GM12891 (cell line): ENCODE measurements around the gene UGT1A8.

Source experiments
- PAX5 ChIP-seq: IDR thresholded peaks from 2 replicates; pipeline ENCODE4 v1.6.1; 2011; ENCODE audit warnings: low read length, moderate library complexity, mild to moderate bottlenecking; ENCODE audit not compliant: insufficient read depth, severe bottlenecking
- POLR2A ChIP-seq: IDR thresholded peaks from 2 replicates; pipeline ENCODE4 v1.6.1; 2011; ENCODE audit warnings: low read depth, low read length, control low read depth
- POLR2AphosphoS5 ChIP-seq: IDR thresholded peaks from 2 replicates; pipeline ENCODE4 v1.6.1; 2011; ENCODE audit warnings: low read depth, low read length, control low read depth
- TAF1 ChIP-seq: IDR thresholded peaks from 2 replicates; pipeline ENCODE4 v1.6.1; 2011; ENCODE audit warnings: low read depth, low read length, control low read depth

- TF ChIP-seq POLR2A (no peak), POLR2AphosphoS5 (no peak), TAF1 (no peak), PAX5 (no peak)
Observed at GRCh38 chr2:233747283-233747544, 129.8 kb downstream of the UGT1A8 start.
